Stomach (tissue), 4 donors: ENCODE data around the gene OVOL2.

Source experiments
- EP300 ChIP-seq: sonication (generic); formaldehyde crosslinking; IDR thresholded peaks from one replicate; pipeline ENCODE4 v1.6.1; 2017; ENCODE audit warnings: antibody characterized with exemption
- POLR2A ChIP-seq, 4 donors: fragments of 450-650 bp; IDR thresholded peaks; one replicate each; pipeline ENCODE4 v1.6.1; 2016; ENCODE audit warnings: antibody characterized with exemption in 4 of 4, control low read depth in 2 of 4, mild to moderate bottlenecking in 1 of 4, moderate library complexity in 1 of 4
- POLR2AphosphoS5 ChIP-seq, 3 donors: sonication (generic); formaldehyde crosslinking; IDR thresholded peaks; one replicate each; pipeline ENCODE4 v1.6.1; 2016; ENCODE audit warnings: antibody characterized with exemption in 3 of 3
- TF ChIP-seq, protein P1 (sequence below), 7 experiments: fragments of 450-650 bp in 4 of 7; fragments of 200-600 bp in 3 of 7; sonication (generic) in 3 of 7; IDR thresholded peaks; one replicate each; pipeline ENCODE4 v1.5.1; 2016 to 2019; ENCODE audit warnings: antibody characterized with exemption in 7 of 7, control low read depth in 2 of 7, mild to moderate bottlenecking in 1 of 7

DNA sequence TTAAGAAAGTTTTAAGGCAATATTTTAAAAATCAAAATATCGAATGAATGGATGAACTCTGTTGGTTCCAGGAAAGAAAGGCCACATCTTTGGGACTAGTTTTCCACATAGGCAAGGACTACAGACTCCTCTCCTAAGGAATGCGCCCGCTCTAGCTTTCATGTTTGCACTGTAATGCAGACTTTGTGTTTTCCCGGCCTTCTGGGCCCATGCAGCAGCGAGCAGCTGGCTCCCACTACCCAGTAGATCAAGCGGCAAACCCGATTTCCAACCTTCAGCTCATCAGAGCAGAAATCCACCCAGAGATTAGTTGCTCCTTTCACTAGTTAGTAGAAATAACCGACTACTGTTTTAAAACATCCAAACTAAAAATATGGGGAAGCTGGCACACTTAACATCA, 27.7 kb downstream of the OVOL2 start:
- TF ChIP-seq EP300 = no peak
- TF ChIP-seq, protein P1, sequence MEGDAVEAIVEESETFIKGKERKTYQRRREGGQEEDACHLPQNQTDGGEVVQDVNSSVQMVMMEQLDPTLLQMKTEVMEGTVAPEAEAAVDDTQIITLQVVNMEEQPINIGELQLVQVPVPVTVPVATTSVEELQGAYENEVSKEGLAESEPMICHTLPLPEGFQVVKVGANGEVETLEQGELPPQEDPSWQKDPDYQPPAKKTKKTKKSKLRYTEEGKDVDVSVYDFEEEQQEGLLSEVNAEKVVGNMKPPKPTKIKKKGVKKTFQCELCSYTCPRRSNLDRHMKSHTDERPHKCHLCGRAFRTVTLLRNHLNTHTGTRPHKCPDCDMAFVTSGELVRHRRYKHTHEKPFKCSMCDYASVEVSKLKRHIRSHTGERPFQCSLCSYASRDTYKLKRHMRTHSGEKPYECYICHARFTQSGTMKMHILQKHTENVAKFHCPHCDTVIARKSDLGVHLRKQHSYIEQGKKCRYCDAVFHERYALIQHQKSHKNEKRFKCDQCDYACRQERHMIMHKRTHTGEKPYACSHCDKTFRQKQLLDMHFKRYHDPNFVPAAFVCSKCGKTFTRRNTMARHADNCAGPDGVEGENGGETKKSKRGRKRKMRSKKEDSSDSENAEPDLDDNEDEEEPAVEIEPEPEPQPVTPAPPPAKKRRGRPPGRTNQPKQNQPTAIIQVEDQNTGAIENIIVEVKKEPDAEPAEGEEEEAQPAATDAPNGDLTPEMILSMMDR (IDR thresholded peaks at IDR 0.05) = no peak
- no peak for TF ChIP-seq POLR2A (IDR thresholded peaks at IDR 0.05)
- TF ChIP-seq POLR2AphosphoS5 (IDR thresholded peaks at IDR 0.05) = no peak
